ENCODE measurements around the gene HEXIM2. TPM values are rescaled to one million over a fixed set of nuclear protein-coding genes. Genes with fewer than 3 reads are reported as not detected.

The HEXIM2 gene
- total RNA-seq, 2 experiments from 2014 or later: 1.3 to 1.5 TPM

- Histone ChIP-seq H3K27ac (ENCODE audit: low read depth in 1 of 2, low read length in 2 of 2) (no peak overlapping the region), H3K27me3 (ENCODE audit: control insufficient read depth in 1 of 2, insufficient read depth in 2 of 2, low read length in 2 of 2) (no peaks in the 10 kb centered on the region), H3K4me1 (ENCODE audit: insufficient read depth, low read length) (peaks cover 8% of the 10 kb centered on the region), H3K9me3 (ENCODE audit: control insufficient read depth in 1 of 2, insufficient read depth in 1 of 2, low read length in 2 of 2) (no peaks in the 10 kb centered on the region), H3K4me3 (ENCODE audit: low read length) (no peak overlapping the region), H3K36me3 (ENCODE audit: insufficient read depth, low read length) (no peaks in the 10 kb centered on the region)
- Mint-ChIP-seq H3K36me3 (ENCODE audit: low read depth) (no peaks in the 10 kb centered on the region), H3K9me3 (no peaks in the 10 kb centered on the region), H3K4me1 (ENCODE audit: low read depth) (peaks cover 3% of the 10 kb centered on the region), H3K27me3 (no peaks in the 10 kb centered on the region), H3K27ac (no peak overlapping the region), H3K4me3 (no peak overlapping the region)
- intact Hi-C loops (cut with DNase I, micrococcal nuclease): loop anchor here (5.0 to 10.0 kb wide), 4 partner anchors 33 to 418 kb away; partner anchors contain the start of genes GFAP (in 1 of the 2) and HEXIM2 (in 1 of the 2)
- DNase-seq (no peak), ATAC-seq (ENCODE audit: poor library complexity) (no peak)
- no peak for TF ChIP-seq CTCF (IDR thresholded peaks at IDR 0.05)
- POLR2A ChIA-PET: interaction anchor here (1.3 to 1.7 kb wide), 3 partner anchors 44 to 60 kb away, joined by 5 read pairs; partner anchors contain the start of genes ACBD4 and HEXIM1
- CTCF ChIA-PET: interaction anchor here (0.6 to 6.4 kb wide), 4 partner anchors 45 to 1404 kb away, joined by 3 to 79 read pairs (median 7); partner anchors contain the start of genes ACBD4 and HEXIM1
These were observed 33.7 kb downstream of the HEXIM2 start for GRCh38 chr17:45195424-45195823.

- H3K27ac Mint-ChIP-seq: no peak overlapping the region
- no peaks in the 10 kb centered on the region for H3K9me3 ChIP-seq (ENCODE audit: control insufficient read depth in 1 of 2, insufficient read depth in 1 of 2, low read length in 2 of 2)
- intact Hi-C loops (cut with DNase I, micrococcal nuclease): loop anchor here (1.0 to 10.0 kb wide), 6 partner anchors 35 to 420 kb away; partner anchors contain the start of genes ACBD4 (in 2 of the 2), GFAP (in 1 of the 2), HEXIM1 (in 1 of the 2) and HEXIM2 (in 1 of the 2)
- H3K4me3 ChIP-seq (ENCODE audit: low read length): no peak overlapping the region
- peaks cover 3% of the 10 kb centered on the region for H3K4me1 Mint-ChIP-seq (ENCODE audit: low read depth)
- DNase-seq (no peak), ATAC-seq (ENCODE audit: poor library complexity) (no peak)
- POLR2A ChIA-PET: interaction anchor here (0.7 to 2.3 kb wide), 9 partner anchors 24 to 121 kb away, joined by 3 to 42 read pairs (median 5); partner anchors contain the start of genes ACBD4, HEXIM1 and HEXIM2
- H3K27me3 ChIP-seq (ENCODE audit: control insufficient read depth in 1 of 2, insufficient read depth in 2 of 2, low read length in 2 of 2): no peaks in the 10 kb centered on the region
- TF ChIP-seq CTCF (IDR thresholded peaks at IDR 0.05): no peak
- CTCF ChIA-PET: interaction anchor here (0.5 to 6.4 kb wide), 21 partner anchors 9 to 149 kb away, joined by 3 to 79 read pairs (median 4); partner anchors contain the start of genes ACBD4, HEXIM1, HEXIM2 and PLCD3
- H3K36me3 Mint-ChIP-seq (ENCODE audit: low read depth): no peaks in the 10 kb centered on the region
- no peak overlapping the region for H3K27ac ChIP-seq (ENCODE audit: low read depth in 1 of 2, low read length in 2 of 2)
- no peak overlapping the region for H3K4me3 Mint-ChIP-seq
- no peaks in the 10 kb centered on the region for H3K27me3 Mint-ChIP-seq
- H3K4me1 ChIP-seq (ENCODE audit: insufficient read depth, low read length): peaks cover 8% of the 10 kb centered on the region
- no peaks in the 10 kb centered on the region for H3K9me3 Mint-ChIP-seq
- no peaks in the 10 kb centered on the region for H3K36me3 ChIP-seq (ENCODE audit: insufficient read depth, low read length)
These were observed 35.4 kb downstream of the HEXIM2 start for GRCh38 chr17:45197108-45197507.

GRCh38 chr17:45197555-45198334 lies 36.1 kb downstream of the HEXIM2 start:
- POLR2A ChIA-PET: interaction anchor here (0.7 to 2.3 kb wide), 9 partner anchors 25 to 120 kb away, joined by 3 to 42 read pairs (median 5); partner anchors contain the start of genes ACBD4, HEXIM1 and HEXIM2

More at GRCh38 chr17:45197555-45198334, 36.1 kb downstream of the HEXIM2 start:
- Histone ChIP-seq H3K27ac (ENCODE audit: low read depth in 1 of 2, low read length in 2 of 2) (no peak overlapping the region), H3K27me3 (ENCODE audit: control insufficient read depth in 1 of 2, insufficient read depth in 2 of 2, low read length in 2 of 2) (no peaks in the 10 kb centered on the region), H3K36me3 (ENCODE audit: insufficient read depth, low read length) (no peaks in the 10 kb centered on the region), H3K4me3 (ENCODE audit: low read length) (no peak overlapping the region), H3K9me3 (ENCODE audit: control insufficient read depth in 1 of 2, insufficient read depth in 1 of 2, low read length in 2 of 2) (no peaks in the 10 kb centered on the region), H3K4me1 (ENCODE audit: insufficient read depth, low read length) (peaks cover 8% of the 10 kb centered on the region)
- Mint-ChIP-seq H3K36me3 (ENCODE audit: low read depth) (no peaks in the 10 kb centered on the region), H3K4me3 (no peak overlapping the region), H3K9me3 (no peaks in the 10 kb centered on the region), H3K27ac (no peak overlapping the region), H3K27me3 (no peaks in the 10 kb centered on the region), H3K4me1 (ENCODE audit: low read depth) (peaks cover 3% of the 10 kb centered on the region)
- ATAC-seq (ENCODE audit: poor library complexity): peak; percentile 100
- TF ChIP-seq CTCF (IDR thresholded peaks at IDR 0.05): peak; percentile 92
- CTCF ChIA-PET: interaction anchor here (0.5 to 6.4 kb wide), 21 partner anchors 9 to 150 kb away, joined by 3 to 79 read pairs (median 4); partner anchors contain the start of genes ACBD4, HEXIM1, HEXIM2 and PLCD3
- DNase-seq: peak; percentile 72 to 91 (median 84)
- intact Hi-C loops (cut with DNase I, micrococcal nuclease): loop anchor here (1.0 to 10.0 kb wide), 6 partner anchors 35 to 420 kb away; partner anchors contain the start of genes ACBD4 (in 2 of the 2), GFAP (in 1 of the 2), HEXIM1 (in 1 of the 2) and HEXIM2 (in 1 of the 2)

Measured in CD4-positive, alpha-beta T cell (primary cell).